Activated naive CD4-positive, alpha-beta T cell treated with Interleukin-2 at 50 U/mL for 16 hours (primary cell): ENCODE results near the gene OR6J1.
"Not testable (repeated sequence)": the region's sequence is repeated elsewhere in the genome, so short reads cannot be mapped to it uniquely, and the experiment has no call there.

Source experiments
- DNase-seq: peaks from one replicate; pipeline ENCODE4 v3.0.0-alpha.2; 2020

Gene OR6J1

DNA sequence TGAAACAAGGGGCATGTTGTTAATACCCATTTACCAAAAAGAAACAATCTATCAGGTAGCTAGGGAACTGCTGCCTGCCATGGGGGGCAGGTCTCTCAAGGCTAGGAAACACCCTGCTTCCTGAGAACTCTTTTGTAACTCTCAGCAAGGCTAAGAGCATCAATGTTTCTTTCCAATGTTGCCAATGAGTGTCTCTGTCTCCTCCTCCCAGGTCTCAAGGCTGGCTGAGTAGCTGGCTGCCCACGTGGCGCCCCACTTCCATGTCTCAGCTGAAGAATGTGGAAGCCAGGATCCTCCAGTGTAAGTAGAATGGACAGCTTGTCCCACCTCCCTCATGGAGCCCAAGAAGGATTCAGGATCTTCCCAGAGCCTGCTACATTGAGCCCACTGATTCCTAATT, 42.7 kb downstream of the OR6J1 start:
- DNase-seq = no peak

DNA sequence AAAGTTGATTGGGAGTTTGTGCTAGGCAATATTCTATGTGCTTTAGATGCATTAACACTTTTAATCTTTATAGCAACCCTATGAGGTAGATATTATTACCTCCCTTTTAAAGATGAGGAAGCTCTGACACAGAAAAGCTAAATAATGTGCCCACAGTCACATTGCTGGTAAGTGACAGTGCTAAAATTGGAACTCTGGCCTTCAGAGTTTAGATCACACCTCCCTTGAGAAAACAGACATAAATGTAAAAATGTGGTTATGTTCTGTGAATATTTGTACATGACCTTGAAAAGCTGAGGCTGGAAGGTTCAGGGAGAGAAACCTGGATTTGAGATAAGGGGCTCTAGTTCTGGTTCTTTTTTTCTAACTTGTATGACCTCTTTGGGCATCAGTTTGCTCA, 44.1 kb downstream of the OR6J1 start:
- DNase-seq = no peak

DNA sequence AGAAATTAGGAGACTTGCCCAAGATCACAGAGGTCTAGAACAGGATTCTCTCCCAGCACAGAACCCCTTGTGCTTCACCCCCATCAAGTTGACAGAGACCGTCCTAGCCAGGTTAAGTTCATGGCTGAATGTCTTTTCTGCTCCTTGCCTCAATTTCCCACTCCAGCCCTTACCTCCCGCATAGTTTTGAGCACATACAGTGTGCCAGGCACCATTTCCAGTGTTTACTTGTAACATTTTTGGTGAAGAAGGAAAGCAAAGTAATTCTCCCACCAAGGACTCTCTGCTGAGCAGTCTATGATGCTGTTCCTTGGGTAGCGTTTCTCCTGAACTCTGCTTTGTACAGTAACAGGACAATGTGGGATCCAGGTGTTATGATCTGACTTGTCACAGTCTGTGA, 44.8 kb downstream of the OR6J1 start:
- no peak for DNase-seq

DNA sequence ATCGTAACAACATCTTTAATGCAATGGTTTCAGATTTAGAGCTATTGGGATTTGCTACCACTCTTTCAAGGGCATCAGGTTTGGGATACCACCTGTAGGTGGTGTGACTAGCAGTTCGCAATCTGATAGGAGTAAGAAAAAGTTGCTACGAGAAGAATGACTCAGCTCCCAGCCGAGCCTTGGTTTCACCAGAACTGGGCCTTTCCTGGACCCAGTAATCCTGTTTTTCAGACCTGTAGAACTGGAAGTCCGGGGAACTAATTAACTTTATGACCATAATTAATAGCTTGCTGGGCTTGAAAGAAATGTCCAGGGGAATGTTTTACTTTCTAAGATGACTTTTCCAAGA, 45.3 kb downstream of the OR6J1 start:
- peak; percentile 46 for DNase-seq

DNA sequence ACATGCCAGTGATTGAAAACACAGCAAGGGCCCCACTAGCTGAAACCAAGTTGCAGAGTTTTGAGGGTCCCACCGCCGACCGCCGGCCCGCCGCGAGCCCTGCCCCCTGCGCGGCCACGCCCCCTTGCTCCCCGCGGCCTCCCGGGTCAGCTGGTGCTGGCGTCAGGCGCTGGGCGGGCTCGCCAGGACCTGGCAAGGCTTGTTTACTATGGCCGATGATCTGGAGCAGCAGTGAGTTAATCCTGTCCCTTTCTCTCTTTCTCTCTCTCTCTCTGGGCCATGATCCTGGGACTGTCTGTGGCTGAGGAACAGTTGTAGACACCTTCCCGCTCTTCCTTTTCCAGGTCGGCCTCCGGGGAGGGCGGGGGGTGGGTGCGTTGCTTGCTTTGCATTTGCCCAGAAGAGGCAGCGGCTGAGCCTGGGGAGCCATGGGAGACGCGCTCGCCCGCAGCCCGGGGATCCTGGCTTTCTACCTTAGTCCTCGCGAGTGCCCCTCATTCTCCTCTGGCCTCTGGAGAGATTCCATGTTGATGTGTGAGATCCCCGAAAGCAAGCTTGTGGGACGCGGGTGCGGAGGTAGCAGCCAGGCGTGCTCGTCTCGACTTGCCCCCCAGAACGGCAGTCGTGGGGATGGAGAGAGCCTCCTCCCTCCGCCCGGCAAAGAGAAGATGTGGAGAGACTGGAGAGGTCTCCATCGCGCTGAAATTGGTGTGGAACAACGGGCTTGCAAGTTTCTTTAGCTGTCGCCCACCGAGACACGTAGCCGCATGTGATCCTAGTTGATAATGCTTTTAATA, 45.9 kb downstream of the OR6J1 start, which contains the start of gene ABHD4:
TSS of gene ABHD4 (plus strand) at position 202 of the 797 bp plus-strand sequence. CDS start at position 209, 7 bp downstream.
- DNase-seq = peak; percentile 62

DNA sequence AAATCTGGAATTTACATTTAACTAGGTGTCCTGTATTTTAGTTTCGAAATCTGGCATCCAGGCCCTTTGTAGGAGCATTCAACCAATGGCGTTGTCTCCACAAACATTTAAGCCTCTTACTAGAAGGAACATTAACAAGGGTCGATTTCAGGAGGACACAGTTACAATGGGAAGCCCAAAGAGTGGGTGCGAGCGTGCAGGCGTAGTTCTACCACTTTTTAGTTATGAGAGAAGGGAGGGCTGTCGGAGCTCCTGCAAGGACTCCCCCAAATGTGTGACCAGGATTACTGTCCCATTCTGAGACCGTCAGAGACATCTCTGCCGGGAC, 46.4 kb downstream of the OR6J1 start:
- DNase-seq = no peak

DNA sequence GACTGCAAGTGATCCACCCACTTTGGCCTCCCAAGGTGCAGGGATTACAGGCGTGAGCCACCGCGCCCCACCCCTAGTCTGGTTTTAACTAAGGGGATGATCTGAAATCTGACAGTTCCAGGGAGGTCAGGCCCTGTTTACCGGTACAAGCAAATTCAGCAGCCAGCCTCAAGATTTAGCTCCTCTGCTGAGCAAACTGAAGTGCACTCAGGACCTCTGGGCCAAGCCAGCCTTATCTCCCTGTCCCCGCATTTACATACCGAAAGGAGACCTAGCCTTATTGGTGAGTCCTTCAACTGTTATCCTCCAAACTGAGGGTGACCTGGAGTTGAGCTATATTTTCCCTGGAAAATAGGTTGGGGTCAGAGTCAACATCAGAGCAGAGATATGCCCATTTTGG, 46.9 kb downstream of the OR6J1 start:
- no peak for DNase-seq

DNA sequence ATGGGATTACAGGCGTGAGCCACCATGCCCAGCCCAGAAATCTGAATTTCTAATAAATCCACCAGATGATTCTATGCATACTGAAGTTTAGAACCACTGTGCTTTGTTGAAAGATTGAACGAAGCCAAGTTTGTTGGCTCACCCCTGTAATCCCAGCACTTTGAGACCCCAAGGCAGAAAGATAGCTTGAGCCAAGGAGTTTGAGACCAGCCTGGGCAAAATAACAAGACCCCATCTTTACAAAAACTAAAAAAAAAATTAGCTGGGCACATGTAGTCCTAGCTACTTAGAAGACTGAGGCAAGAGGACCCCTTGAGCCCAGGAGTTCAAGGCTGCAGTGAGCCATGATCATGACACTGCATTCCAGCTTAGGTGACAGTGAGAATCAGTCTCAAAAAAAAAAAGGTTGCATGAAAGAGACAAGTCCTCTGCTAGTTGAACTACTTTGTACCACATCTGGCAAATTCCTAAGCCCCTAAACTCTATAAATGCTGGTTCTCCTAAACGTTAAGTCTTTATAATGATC, 47.7 kb downstream of the OR6J1 start:
- DNase-seq = no peak

DNA sequence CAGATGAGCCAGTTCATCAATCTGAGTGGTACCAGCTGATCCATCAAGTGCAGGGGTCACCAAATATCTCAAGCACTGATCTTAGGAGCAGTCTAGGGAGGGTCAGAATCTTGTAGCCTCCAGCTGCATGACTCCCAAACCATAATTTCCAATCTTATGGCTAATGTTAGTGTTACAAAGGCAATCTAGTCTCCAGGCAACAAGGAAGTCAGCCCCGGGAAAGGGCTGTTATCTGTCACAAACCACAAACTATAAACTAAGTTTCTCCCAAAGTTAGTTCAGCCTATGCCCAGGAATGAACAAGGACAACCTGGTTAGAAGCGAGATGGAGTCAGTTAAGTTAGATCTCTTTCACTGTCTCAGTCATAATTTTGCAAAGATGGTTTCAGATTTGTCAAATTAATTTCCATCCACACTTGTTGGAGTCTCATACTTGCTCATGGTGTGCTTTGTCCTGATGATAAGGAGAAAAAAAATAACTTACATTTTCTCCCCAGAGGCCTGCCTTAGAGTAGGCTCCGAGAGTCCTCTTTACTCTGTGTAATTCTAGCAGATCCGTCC, 49.9 kb downstream of the OR6J1 start:
- no peak for DNase-seq

DNA sequence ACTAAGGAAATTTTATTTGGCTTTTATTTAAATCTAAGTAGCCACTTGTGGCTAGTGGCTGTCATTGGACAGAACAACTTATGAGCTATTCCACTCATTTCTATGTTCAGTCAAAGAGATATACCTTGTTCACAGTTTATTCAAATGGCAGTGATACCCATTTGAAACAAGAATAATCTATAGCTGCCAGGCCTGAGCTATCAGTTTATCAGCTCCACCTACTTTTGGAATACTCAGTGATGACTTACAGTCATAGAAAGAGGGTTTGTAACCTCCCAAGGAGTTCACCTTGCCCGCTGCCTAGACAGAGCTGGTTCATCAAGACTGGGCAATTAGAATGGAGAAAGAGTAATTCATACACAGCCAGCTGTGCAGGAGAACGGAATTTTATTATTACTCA, 50.6 kb downstream of the OR6J1 start:
- no peak for DNase-seq

DNA sequence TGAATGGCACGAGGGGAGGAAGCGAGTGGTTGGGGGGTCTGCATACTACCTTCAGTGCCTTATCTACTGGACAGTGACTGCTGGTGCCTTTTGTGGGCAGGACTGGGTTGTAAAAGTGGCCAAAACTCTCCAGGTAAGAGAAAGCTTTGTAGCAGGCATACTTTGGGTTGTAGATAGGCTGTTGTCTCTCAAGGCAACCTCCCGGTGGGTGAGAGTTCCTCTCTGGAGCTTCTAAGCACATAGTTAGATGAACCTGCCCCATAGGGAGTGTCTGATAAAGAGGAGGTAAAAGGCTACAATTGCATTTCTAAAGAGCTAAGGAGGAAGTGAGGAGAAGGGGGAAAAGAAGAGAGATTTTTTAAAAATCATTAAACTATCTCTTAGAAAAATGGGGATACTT, 51.0 kb downstream of the OR6J1 start:
- no peak for DNase-seq

DNA sequence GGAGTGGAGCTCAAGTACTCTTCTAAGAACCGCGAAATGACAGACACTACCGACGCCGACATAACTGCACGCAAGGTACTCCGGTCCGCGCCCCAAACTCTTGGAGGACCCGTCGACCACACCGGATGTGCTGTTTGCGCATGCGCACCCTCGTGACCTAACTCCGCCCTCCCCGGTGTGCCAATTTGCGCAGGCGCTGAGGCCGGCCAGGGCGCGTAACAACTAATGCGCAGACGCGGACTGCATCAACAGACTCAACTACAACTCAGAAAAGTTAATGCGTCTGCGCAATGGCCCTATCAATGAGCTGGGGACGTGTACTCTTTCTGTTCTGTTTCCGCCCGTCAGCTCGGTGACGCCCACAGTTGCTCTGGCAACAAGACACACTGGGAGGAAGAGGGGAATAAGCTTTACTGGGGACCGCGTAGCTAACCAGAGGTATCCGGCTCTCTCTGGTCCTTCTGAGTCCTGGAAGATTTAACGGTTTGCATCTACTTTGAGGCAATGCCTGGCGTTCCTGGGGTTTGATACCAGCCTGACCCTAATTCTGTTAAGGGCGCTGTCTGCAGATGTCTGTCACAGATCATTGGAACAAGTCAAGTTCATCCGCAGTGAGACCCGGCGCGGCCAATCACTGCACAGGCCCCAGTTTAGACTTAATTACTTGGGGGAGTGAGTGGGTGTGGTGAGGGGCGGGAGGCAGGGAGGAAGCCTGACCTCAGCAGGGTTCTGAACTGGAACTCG, 54.9 kb downstream of the OR6J1 start, which contains the start of gene DAD1:
TSS of gene DAD1 (minus strand) at position 129 of the 744 bp plus-strand sequence. CDS start at position 62, 67 bp downstream.
- peak; percentile 99 for DNase-seq

DNA sequence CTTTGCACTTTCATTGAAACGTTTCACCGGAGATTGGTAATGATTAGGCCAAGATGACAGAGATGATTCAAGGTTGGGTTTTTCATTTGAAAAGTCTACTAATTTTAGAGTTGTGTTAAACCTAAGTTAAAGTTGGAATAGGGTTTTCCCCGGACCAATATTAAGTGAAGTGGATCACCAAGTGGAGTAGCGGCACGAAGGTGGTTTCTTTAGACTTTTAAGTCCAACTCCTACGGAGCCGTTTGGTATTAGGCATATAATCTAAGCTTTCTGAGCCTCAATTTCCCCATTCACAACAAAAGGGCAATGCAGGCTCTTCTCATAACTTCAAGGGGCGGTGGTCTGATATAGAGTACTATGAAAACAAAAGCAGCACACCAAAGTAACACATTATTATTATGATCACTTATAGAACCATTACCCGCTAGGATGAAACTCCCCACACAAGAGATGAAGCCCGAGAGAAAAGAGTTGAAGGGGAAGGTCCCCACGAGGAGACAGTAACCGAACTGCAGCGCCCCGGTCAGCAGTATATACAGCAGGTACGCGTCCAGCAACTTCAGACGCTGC, 55.5 kb downstream of the OR6J1 start:
- peak; percentile 37 for DNase-seq

DNA sequence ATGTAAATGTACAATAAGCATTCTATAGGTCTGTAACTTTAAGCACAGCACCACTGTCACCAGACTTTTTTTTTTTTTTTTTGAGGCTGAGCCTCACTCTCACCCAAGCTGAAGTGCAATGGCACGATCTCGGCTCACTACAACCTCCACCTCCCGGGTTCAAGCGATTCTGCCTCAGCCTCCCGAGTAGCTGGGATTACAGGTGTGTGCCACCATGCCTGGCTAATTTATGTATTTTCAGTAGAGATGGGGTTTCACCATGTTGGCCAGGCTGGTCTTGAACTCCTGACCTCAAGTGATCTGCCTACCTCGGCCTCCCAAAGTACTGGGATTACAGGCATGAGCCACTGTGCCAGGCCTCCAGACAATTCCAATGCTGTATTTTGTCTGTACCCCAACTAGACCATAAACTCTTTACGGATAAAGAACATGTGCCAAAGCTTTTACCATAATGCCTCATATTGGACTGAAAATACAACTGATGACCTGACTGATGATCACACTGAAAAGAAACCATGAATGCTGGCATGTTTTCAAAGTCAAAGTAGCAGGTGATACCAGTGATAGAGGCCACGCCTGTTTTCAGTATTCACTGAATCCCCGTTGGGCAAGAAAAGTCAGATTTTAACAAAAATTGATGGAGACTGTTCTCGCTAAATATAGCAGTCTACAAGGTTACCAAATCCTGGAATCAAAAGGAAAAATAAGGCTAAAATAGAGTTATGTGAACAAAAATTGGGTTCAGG, 56.3 kb downstream of the OR6J1 start:
- DNase-seq = not testable (repeated sequence)

DNA sequence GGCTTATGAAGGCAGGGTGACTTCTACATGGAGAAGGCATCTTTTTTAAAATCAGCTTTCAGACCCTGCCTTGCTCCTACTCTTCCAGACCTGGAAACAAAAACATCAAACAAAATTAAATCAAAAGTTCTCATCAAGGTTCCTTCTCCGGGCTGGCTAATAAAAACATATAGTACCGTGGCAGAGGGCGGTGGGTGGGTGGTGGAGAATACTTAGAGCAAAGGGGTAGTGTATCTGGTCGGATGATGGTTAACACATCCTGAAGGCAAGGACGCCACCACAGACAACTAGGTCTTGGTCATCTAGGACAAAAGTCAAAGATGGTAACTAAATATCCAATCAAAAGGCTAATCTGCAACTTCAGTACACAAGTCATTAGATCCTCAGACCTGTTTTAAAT, 56.9 kb downstream of the OR6J1 start:
- DNase-seq = no peak

DNA sequence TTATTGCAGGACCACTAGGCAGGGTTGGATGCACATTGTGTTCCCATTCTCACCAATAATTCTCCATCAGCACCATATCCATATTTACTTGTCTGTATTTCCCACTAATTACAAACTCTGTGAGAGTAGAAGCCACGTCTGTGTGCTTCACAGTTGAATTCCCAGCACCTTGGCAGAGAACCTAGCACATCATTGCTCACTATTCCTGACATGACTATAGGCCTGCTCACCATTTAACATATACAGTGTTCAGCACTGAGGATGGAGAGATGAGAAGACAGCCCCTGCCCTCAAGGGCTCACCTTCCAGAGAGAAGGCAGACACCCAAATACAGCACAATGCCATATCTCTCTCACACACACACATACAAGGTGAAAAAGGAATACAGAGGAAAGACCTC, 60.2 kb downstream of the OR6J1 start:
- no peak for DNase-seq
